ENCODE data around the gene C11orf71.
A peak's percentile ranks its signal among the peaks of the same experiment; 100 is the strongest.

Gene C11orf71

GRCh38 chr11:114358716-114359115 lies 41.6 kb downstream of the C11orf71 start:
- DNase-seq = peak; percentile 30

DNA sequence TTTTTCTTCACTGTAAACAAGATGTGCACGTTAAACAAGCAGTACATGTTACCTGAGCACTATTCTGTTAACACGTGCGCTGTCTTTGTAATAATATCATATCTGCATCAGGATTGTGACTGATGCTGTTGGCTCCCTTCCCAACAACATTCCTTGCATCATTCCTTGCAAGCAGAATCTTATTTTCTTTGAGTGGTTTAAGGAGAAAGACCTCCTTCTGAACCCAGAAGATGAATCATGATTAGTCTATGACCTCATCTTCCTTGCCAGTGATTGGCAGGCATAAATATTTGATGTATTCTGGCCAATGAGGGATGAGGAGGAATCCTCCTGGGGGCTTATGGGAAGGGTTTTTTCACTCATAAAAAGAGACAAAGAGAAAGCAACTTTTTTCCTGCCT lies 46.2 kb downstream of the C11orf71 start:
- peak; percentile 93 for DNase-seq

DNA sequence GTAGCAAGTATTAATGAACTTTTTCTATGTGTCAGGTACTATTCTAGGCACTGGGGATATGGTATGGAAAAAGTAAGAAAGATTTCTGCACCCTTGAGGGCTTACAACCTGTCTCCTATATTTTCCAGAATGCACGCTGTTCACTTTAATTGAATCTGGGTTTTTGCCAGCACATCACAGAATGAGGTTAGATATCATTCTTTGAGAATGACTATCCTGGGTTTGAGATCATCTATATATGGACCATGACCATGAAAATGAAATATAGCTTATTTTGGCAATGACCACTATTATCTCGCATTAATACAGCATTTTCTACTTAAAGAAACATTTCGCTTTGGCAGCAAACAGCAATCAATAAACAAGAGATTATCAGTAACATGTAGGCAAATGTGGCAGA lies 46.9 kb downstream of the C11orf71 start:
- peak; percentile 61 for DNase-seq

- DNase-seq = no peak
Observed at GRCh38 chr11:114350022-114350421, 50.3 kb downstream of the C11orf71 start.

Measured in fibroblast of skin of abdomen (primary cell).